ENCODE results near the gene GGCT.

DNA sequence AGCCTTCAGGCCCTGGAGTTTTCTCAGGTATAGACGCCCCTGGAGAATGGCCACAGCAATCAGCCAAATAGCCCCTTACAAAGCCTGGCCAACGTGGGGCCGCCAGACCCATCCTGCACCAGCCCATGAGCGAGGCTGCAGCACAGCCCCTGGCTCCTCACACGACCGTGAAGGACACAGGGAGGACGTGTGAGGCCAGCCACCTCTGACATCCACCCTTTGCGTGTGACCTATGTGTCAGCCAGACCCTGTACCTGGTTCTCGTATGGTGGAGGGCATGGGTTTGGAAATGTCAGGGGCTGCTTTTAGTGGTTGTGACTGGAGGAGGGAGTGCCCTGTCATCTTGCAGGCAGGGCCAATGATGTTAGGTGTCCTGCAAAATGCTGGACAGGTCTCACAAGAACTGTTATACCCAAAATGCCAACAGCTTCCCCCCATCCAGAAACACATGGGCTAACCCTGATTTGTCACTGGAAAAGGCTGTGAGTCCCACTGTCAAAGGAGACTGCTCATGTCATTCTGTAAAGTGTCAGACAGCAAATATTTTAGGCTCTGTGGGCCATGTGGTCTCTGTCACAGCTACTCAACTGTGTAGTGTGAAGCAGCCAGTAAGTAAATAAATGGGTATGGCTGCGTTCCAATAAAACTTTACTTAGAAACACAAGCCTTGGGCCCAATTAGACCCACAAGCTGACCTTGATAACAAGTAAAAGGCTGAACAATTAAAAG, 56.0 kb downstream of the GGCT start:
- TF ChIP-seq, protein P1, sequence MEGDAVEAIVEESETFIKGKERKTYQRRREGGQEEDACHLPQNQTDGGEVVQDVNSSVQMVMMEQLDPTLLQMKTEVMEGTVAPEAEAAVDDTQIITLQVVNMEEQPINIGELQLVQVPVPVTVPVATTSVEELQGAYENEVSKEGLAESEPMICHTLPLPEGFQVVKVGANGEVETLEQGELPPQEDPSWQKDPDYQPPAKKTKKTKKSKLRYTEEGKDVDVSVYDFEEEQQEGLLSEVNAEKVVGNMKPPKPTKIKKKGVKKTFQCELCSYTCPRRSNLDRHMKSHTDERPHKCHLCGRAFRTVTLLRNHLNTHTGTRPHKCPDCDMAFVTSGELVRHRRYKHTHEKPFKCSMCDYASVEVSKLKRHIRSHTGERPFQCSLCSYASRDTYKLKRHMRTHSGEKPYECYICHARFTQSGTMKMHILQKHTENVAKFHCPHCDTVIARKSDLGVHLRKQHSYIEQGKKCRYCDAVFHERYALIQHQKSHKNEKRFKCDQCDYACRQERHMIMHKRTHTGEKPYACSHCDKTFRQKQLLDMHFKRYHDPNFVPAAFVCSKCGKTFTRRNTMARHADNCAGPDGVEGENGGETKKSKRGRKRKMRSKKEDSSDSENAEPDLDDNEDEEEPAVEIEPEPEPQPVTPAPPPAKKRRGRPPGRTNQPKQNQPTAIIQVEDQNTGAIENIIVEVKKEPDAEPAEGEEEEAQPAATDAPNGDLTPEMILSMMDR (IDR thresholded peaks at IDR 0.05) = no peak
- TF ChIP-seq EZH2phosphoT487 (IDR thresholded peaks at IDR 0.05) = no peak

Measured in neural progenitor cell (in vitro differentiated cells).